Activated T-helper 9 cell treated with anti-CD3 and anti-CD28 coated beads, Interleukin-2, amount 50 U/mL, for 16 hours (primary cell): Measurements from ENCODE around the gene ELK4.

ENCODE experiments used
- DNase-seq: peaks from one replicate; pipeline ENCODE4 v3.0.0-alpha.2; 2020; ENCODE audit warnings: low read depth

ELK4 gene

DNA sequence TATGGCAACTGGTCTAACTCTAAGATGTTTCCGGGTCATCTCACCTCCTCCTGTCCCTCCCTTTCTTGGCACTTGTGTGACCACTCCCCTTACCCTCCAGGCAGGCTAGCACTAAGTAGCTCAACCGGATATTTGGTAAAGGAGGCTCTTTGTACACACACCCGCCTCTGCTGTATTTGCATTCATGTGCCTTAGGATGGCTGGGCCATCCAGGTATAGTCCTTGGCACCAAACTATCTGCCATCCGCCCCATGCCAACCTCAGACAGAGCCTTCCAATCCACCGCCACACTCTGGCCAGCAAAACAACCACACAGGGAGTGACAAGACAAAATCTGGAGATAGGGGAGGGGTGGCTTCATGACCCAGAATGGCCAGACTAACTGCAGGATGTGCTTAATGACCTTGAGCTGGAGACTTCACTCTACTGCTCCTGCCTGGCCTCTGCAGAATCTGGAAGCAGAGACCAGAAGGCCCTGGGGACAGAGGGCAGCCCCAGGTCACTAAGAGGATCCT lies 67.8 kb downstream of the ELK4 start:
- no peak for DNase-seq

DNA sequence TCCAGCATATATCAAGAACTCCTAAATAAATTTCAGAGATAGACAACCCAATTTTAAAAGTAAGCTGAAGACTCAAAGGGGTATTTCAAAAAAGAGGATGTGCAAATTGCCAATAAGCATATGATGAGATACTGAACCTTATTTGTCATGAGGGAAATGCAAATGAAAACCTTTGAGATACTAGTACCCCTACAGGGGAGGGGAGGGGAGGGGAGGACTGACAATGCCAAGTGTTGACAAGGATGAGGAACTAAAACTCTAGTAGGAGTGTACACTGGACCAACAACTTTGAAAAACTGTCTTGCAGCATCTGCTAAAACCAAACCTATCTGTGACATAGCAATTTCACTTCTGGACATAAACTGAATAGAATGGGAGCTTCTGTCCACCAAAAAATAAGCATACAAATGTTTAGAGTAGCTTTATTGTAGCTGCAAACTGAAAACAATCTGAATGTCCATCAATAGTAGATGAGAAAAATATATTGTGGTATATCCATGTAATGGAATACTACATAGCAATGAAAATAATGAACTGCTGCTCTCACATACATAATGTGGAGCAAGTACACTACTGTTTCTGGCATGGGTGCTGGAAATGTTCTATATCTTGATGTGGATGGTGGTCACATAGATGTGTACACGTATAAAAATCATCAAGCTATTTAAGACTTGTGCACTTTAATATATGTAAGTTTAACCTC lies 70.2 kb downstream of the ELK4 start:
- no peak for DNase-seq
